Kidney epithelial cell (primary cell): Measurements from ENCODE around the gene PKD2. TPM values are rescaled to one million over a fixed set of nuclear protein-coding genes. Genes with fewer than 3 reads are reported as not detected.

Experiments used
- DNase-seq: peaks from one replicate; pipeline ENCODE4 v3.0.0-alpha.2; 2010; ENCODE audit warnings: low read depth
- H3K27me3 ChIP-seq: 2 replicates; pipeline ENCODE4 v1.6.0; 2011; ENCODE audit warnings: low read length; ENCODE audit not compliant: control insufficient read depth, insufficient read depth
- H3K36me3 ChIP-seq: 2 replicates; pipeline ENCODE4 v1.5.1; 2011; ENCODE audit warnings: low read length; ENCODE audit not compliant: control insufficient read depth, insufficient read depth
- H3K4me3 ChIP-seq: 2 replicates; pipeline ENCODE4 v1.5.1; 2011; ENCODE audit warnings: low read depth, mild to moderate bottlenecking, control low read depth, low read length
- CTCF ChIP-seq: IDR thresholded peaks from 2 replicates; pipeline ENCODE4 v1.5.1; 2011; ENCODE audit warnings: mild to moderate bottlenecking, moderate library complexity, low read length, control low read depth, inconsistent platforms; ENCODE audit not compliant: insufficient read depth, poor library complexity, severe bottlenecking
- total RNA-seq: library from RNA; depleted of rRNA; stranded (reverse); fragments of >200 nt; gene quantifications from 2 replicates; pipeline ENCODE4 v1.2.3, GENCODE V29; 2015

The PKD2 gene
- total RNA-seq, 1 donor from 2014 or later: 31.6 TPM

- Histone ChIP-seq H3K27me3 (no peaks in the 10 kb centered on the region), H3K4me3 (no peak overlapping the region), H3K36me3 (peaks cover 2% of the 10 kb centered on the region)
- TF ChIP-seq CTCF: no peak
- DNase-seq: no peak
These were observed 56.3 kb downstream of the PKD2 start for GRCh38 chr4:88063634-88064296.

GRCh38 chr4:88064410-88064809 is 57.0 kb downstream of the PKD2 start:
- Histone ChIP-seq H3K4me3 (no peak overlapping the region), H3K36me3 (peaks cover 2% of the 10 kb centered on the region), H3K27me3 (no peaks in the 10 kb centered on the region)
- no peak for TF ChIP-seq CTCF
- no peak for DNase-seq

- Histone ChIP-seq H3K36me3 (peaks cover 2% of the 10 kb centered on the region), H3K4me3 (no peak overlapping the region), H3K27me3 (no peaks in the 10 kb centered on the region)
- no peak for DNase-seq
- no peak for TF ChIP-seq CTCF
These were observed 62.6 kb downstream of the PKD2 start for GRCh38 chr4:88070031-88070430.

- Histone ChIP-seq H3K36me3 (peaks cover 1% of the 10 kb centered on the region), H3K4me3 (no peak overlapping the region), H3K27me3 (no peaks in the 10 kb centered on the region)
- DNase-seq: no peak
- no peak for TF ChIP-seq CTCF
These were observed 67.9 kb downstream of the PKD2 start for GRCh38 chr4:88075336-88075735.

- no peaks in the 10 kb centered on the region for H3K27me3 ChIP-seq
- no peak overlapping the region for H3K4me3 ChIP-seq
- TF ChIP-seq CTCF: no peak
- H3K36me3 ChIP-seq: peaks cover 1% of the 10 kb centered on the region
- DNase-seq: no peak
These were observed 70.6 kb downstream of the PKD2 start for GRCh38 chr4:88077911-88078524.

GRCh38 chr4:88078579-88078978 is 71.1 kb downstream of the PKD2 start:
- no peak overlapping the region for H3K4me3 ChIP-seq
- no peak for TF ChIP-seq CTCF
- H3K27me3 ChIP-seq: no peaks in the 10 kb centered on the region
- H3K36me3 ChIP-seq: peaks cover 1% of the 10 kb centered on the region
- no peak for DNase-seq
